Measurements from ENCODE around the gene PEAK1. TPM values are rescaled to one million over a fixed set of nuclear protein-coding genes. Genes with fewer than 3 reads are reported as not detected.

Gene PEAK1
- total RNA-seq, 2 experiments from 2014 or later: 9.2 to 11.0 TPM

- peaks cover 17% of the 10 kb centered on the region for H3K9me3 Mint-ChIP-seq
- H3K27me3 Mint-ChIP-seq: no peaks in the 10 kb centered on the region
- DNase-seq (no peak), ATAC-seq (ENCODE audit: poor library complexity) (no peak)
- intact Hi-C loops (cut with DNase I, micrococcal nuclease): no loop called here
- peaks cover 51% of the 10 kb centered on the region for H3K36me3 Mint-ChIP-seq (ENCODE audit: low read depth)
- CTCF ChIA-PET: no interaction called here
- no peak overlapping the region for H3K4me3 Mint-ChIP-seq
- TF ChIP-seq CTCF (IDR thresholded peaks at IDR 0.05): no peak
- Histone ChIP-seq H3K4me1 (ENCODE audit: insufficient read depth, low read length) (no peaks in the 10 kb centered on the region), H3K27me3 (ENCODE audit: control insufficient read depth in 1 of 2, insufficient read depth in 2 of 2, low read length in 2 of 2) (no peaks in the 10 kb centered on the region), H3K27ac (ENCODE audit: low read depth in 1 of 2, low read length in 2 of 2) (no peak overlapping the region), H3K4me3 (ENCODE audit: low read length) (no peak overlapping the region), H3K36me3 (ENCODE audit: insufficient read depth, low read length) (no peaks in the 10 kb centered on the region), H3K9me3 (ENCODE audit: control insufficient read depth in 1 of 2, insufficient read depth in 1 of 2, low read length in 2 of 2) (peaks cover 9 to 11% of the 10 kb centered on the region in 2 experiments)
- H3K27ac Mint-ChIP-seq: no peak overlapping the region
- no peaks in the 10 kb centered on the region for H3K4me1 Mint-ChIP-seq (ENCODE audit: low read depth)
- POLR2A ChIA-PET: no interaction called here
These were observed 279.7 kb downstream of the PEAK1 start for GRCh38 chr15:77140220-77140619.

GRCh38 chr15:77139312-77139711 lies 280.6 kb downstream of the PEAK1 start:
- Mint-ChIP-seq H3K4me1 (ENCODE audit: low read depth) (no peaks in the 10 kb centered on the region), H3K27ac (no peak overlapping the region), H3K4me3 (no peak overlapping the region), H3K36me3 (ENCODE audit: low read depth) (peaks cover 51% of the 10 kb centered on the region), H3K27me3 (no peaks in the 10 kb centered on the region), H3K9me3 (peaks cover 17% of the 10 kb centered on the region)
- H3K36me3 ChIP-seq (ENCODE audit: insufficient read depth, low read length): no peaks in the 10 kb centered on the region
- ATAC-seq (ENCODE audit: poor library complexity) (no peak), DNase-seq (no peak)
- CTCF ChIA-PET: no interaction called here
- POLR2A ChIA-PET: no interaction called here
- H3K27ac ChIP-seq (ENCODE audit: low read depth in 1 of 2, low read length in 2 of 2): no peak overlapping the region
- intact Hi-C loops (cut with DNase I, micrococcal nuclease): no loop called here
- no peak overlapping the region for H3K4me3 ChIP-seq (ENCODE audit: low read length)
- H3K27me3 ChIP-seq (ENCODE audit: control insufficient read depth in 1 of 2, insufficient read depth in 2 of 2, low read length in 2 of 2): no peaks in the 10 kb centered on the region
- H3K4me1 ChIP-seq (ENCODE audit: insufficient read depth, low read length): no peaks in the 10 kb centered on the region
- H3K9me3 ChIP-seq (ENCODE audit: control insufficient read depth in 1 of 2, insufficient read depth in 1 of 2, low read length in 2 of 2): peaks cover 9 to 11% of the 10 kb centered on the region in 2 experiments
- TF ChIP-seq CTCF (IDR thresholded peaks at IDR 0.05): no peak

GRCh38 chr15:77138167-77138522 lies 281.8 kb downstream of the PEAK1 start:
- no peak for TF ChIP-seq CTCF (IDR thresholded peaks at IDR 0.05)
- Mint-ChIP-seq H3K4me3 (no peak overlapping the region), H3K4me1 (ENCODE audit: low read depth) (no peaks in the 10 kb centered on the region), H3K36me3 (ENCODE audit: low read depth) (peaks cover 50% of the 10 kb centered on the region), H3K27ac (no peak overlapping the region), H3K27me3 (no peaks in the 10 kb centered on the region), H3K9me3 (peaks cover 16% of the 10 kb centered on the region)
- Histone ChIP-seq H3K4me3 (ENCODE audit: low read length) (no peak overlapping the region), H3K4me1 (ENCODE audit: insufficient read depth, low read length) (no peaks in the 10 kb centered on the region), H3K36me3 (ENCODE audit: insufficient read depth, low read length) (no peaks in the 10 kb centered on the region), H3K27ac (ENCODE audit: low read depth in 1 of 2, low read length in 2 of 2) (no peak overlapping the region), H3K9me3 (ENCODE audit: control insufficient read depth in 1 of 2, insufficient read depth in 1 of 2, low read length in 2 of 2) (peaks cover 9 to 11% of the 10 kb centered on the region in 2 experiments), H3K27me3 (ENCODE audit: control insufficient read depth in 1 of 2, insufficient read depth in 2 of 2, low read length in 2 of 2) (no peaks in the 10 kb centered on the region)
- intact Hi-C loops (cut with DNase I, micrococcal nuclease): no loop called here
- ATAC-seq (ENCODE audit: poor library complexity): no peak
- POLR2A ChIA-PET: no interaction called here
- CTCF ChIA-PET: no interaction called here
- no peak for DNase-seq

All from CD4-positive, alpha-beta T cell (primary cell).